B cell (primary cell): ENCODE results near the gene DVL1. TPM values are rescaled to one million over a fixed set of nuclear protein-coding genes. Genes with fewer than 3 reads are reported as not detected.

Experiments
- ATAC-seq: fragments of 200-7000 bp; cut with Tn5 transposase; one replicate; pipeline ENCODE4 v1.10.0; 2021; ENCODE audit warnings: low read depth, mild to moderate bottlenecking, moderate number of reproducible peaks, moderate library complexity
- CTCF ChIA-PET: fragments of 350-600 bp; sonication (Branson Sonifier 250); formaldehyde crosslinking; loops from one replicate; lab custom pipeline; 2021; ENCODE audit warnings: antibody characterized with exemption, inconsistent platforms; lab: Charles Lee
- POLR2A ChIA-PET: fragments of 350-600 bp; sonication (Branson Sonifier 250); formaldehyde crosslinking; loops from one replicate; lab custom pipeline; 2021; ENCODE audit warnings: antibody characterized with exemption; lab: Charles Lee
- DNase-seq: peaks from one replicate; pipeline ENCODE4 v3.0.0; 2013
- H2AFZ ChIP-seq: 2 replicates; pipeline ENCODE4 v1.6.1; 2012; ENCODE audit warnings: mild to moderate bottlenecking, low read depth, low read length; ENCODE audit not compliant: insufficient read depth, poor library complexity, severe bottlenecking
- H3K27ac ChIP-seq, 2 donors: 1 replicate in 1 of 2; 2 replicates in 1 of 2; pipeline ENCODE4 v1.5.1; 2012 to 2013; ENCODE audit warnings: low read length in 2 of 2, mild to moderate bottlenecking in 2 of 2, moderate library complexity in 1 of 2
- H3K27me3 ChIP-seq, 4 experiments: fragments of 200-600 bp in 1 of 4; sonication (generic) in 1 of 4; replicated peaks in 1 of 4; 1 replicate in 2 of 4; 2 replicates in 2 of 4; pipeline versions ENCODE4 v1.6.1 to v1.7.0; 2013 to 2016; ENCODE audit warnings: low read length in 3 of 4, mild to moderate bottlenecking in 2 of 4, mixed read lengths in 1 of 4, moderate library complexity in 1 of 4; ENCODE audit not compliant: insufficient read depth in 4 of 4, control insufficient read depth in 3 of 4; ENCODE audit errors: control extremely low read depth in 1 of 4
- H3K36me3 ChIP-seq, 2 experiments: replicated peaks in 1 of 2; 1 replicate in 1 of 2; 2 replicates in 1 of 2; pipeline versions ENCODE4 v1.6.1 to v1.7.1; 2013; ENCODE audit warnings: low read length in 1 of 2; ENCODE audit not compliant: insufficient read depth in 2 of 2, control insufficient read depth in 1 of 2; ENCODE audit errors: control extremely low read depth in 1 of 2, extremely low read depth in 1 of 2
- H3K4me1 ChIP-seq, 2 donors: fragments of 200-600 bp in 1 of 2; sonication (generic) in 1 of 2; 1 replicate in 1 of 2; 2 replicates in 1 of 2; pipeline versions ENCODE4 v1.5.1 to v1.6.1; 2013 to 2017; ENCODE audit warnings: low read length in 2 of 2; ENCODE audit not compliant: control insufficient read depth in 2 of 2, insufficient read depth in 2 of 2
- H3K4me2 ChIP-seq: replicated peaks from 2 replicates; pipeline ENCODE3; 2012; ENCODE audit warnings: mild to moderate bottlenecking, low read depth, low read length; ENCODE audit not compliant: poor library complexity, severe bottlenecking
- H3K4me3 ChIP-seq, 5 experiments: fragments of 200-600 bp in 1 of 5; sonication (generic) in 1 of 5; 1 replicate in 3 of 5; 2 replicates in 2 of 5; pipeline versions ENCODE4 v1.5.1 to v1.7.0; 2011 to 2016; ENCODE audit warnings: low read length in 4 of 5, mild to moderate bottlenecking in 4 of 5, low read depth in 2 of 5, control low read depth in 1 of 5, moderate library complexity in 1 of 5; ENCODE audit not compliant: insufficient read depth in 1 of 5; ENCODE audit errors: control extremely low read depth in 1 of 5, extremely low read depth in 1 of 5
- H3K79me2 ChIP-seq: fragments of 200-600 bp; sonication (generic); one replicate; pipeline ENCODE4 v1.6.0; 2016; ENCODE audit warnings: low read length; ENCODE audit not compliant: control insufficient read depth, insufficient read depth
- H3K9ac ChIP-seq: fragments of 200-600 bp; sonication (generic); 2 replicates; pipeline ENCODE4 v1.6.1; 2017; ENCODE audit warnings: mild to moderate bottlenecking, low read length, moderate library complexity
- H3K9me3 ChIP-seq, 3 donors: one replicate each; pipeline versions ENCODE4 v1.6.1 to v1.7.1; 2013; ENCODE audit warnings: low read length in 2 of 3; ENCODE audit not compliant: control insufficient read depth in 2 of 3, insufficient read depth in 1 of 3; ENCODE audit errors: control extremely low read depth in 1 of 3
- H4K20me1 ChIP-seq: 2 replicates; pipeline ENCODE4 v1.6.0; 2012; ENCODE audit warnings: mild to moderate bottlenecking, low read length; ENCODE audit not compliant: insufficient read depth, control insufficient read depth, poor library complexity, severe bottlenecking
- H3K27ac Mint-ChIP-seq: one replicate; pipeline ENCODE4 v1.8.0; 2021; ENCODE audit warnings: mixed read lengths
- H3K27me3 Mint-ChIP-seq: one replicate; pipeline ENCODE4 v1.8.0; 2021; ENCODE audit warnings: mixed read lengths
- H3K4me1 Mint-ChIP-seq: one replicate; pipeline ENCODE4 v1.8.0; 2021; ENCODE audit warnings: mixed read lengths
- H3K4me3 Mint-ChIP-seq: one replicate; pipeline ENCODE4 v1.8.0; 2021; ENCODE audit warnings: mixed read lengths
- H3K9me3 Mint-ChIP-seq: one replicate; pipeline ENCODE4 v1.8.0; 2022; ENCODE audit warnings: mixed read lengths; ENCODE audit not compliant: insufficient read depth
- CTCF ChIP-seq: fragments of 200-600 bp; IDR thresholded peaks from one replicate; pipeline ENCODE4 v1.8.0; 2022; ENCODE audit warnings: antibody characterized with exemption, mild to moderate bottlenecking
- EZH2 ChIP-seq: IDR thresholded peaks from 2 replicates; pipeline ENCODE4 v1.6.1; 2012; ENCODE audit warnings: borderline replicate concordance, low read depth, mild to moderate bottlenecking, moderate library complexity, low read length; ENCODE audit not compliant: insufficient read depth, poor library complexity, severe bottlenecking
- WGBS: methylation state at CpG from one replicate; pipeline ENCODE4 v1.1.5; 2013; ENCODE audit warnings: missing lambda C conversion rate; ENCODE audit not compliant: insufficient coverage; 5-methylcytosine and 5-hydroxymethylcytosine counted together
- intact Hi-C: fragments of 100-400 bp; cut with micrococcal nuclease; formaldehyde crosslinking; loops from one replicate; pipeline ENCODE4 v1.10.0; 2022
- polyA plus RNA-seq: library from polyadenylated mRNA; depleted of rRNA; stranded (reverse); fragments of >200 nt; gene quantifications from 2 replicates; pipeline ENCODE4 v1.2.3, GENCODE V29; 2012
- total RNA-seq, 2 donors: library from RNA; stranded (reverse); fragments of 120-200 nt in 1 of 2; gene quantifications; 1 replicate in 1 of 2; 2 replicates in 1 of 2; pipeline versions ENCODE4 v1.2.3 to v1.2.4, GENCODE V29; 2013 to 2022

The DVL1 gene
- total and polyA plus RNA-seq, 2 donors (not counting 1 experiment from before 2014, with no cell fraction given) = 46.1 to 53.5 TPM

- Mint-ChIP-seq H3K27me3 (no peaks in the 10 kb centered on the region), H3K27ac (no peak overlapping the region), H3K4me1 (peaks cover 3% of the 10 kb centered on the region), H3K4me3 (no peak overlapping the region), H3K9me3 (no peaks in the 10 kb centered on the region)
- no peak overlapping the region for H3K9ac ChIP-seq
- H2AFZ ChIP-seq = no peak overlapping the region
- H3K4me2 ChIP-seq = no peak overlapping the region
- 98% methylated on average over 15 of the region's 15 CpGs for WGBS
- ChIA-PET POLR2A (interaction anchor here (0.6 kb wide), 1 partner anchor 232 kb away, joined by 6 read pairs; no protein-coding TSS in a partner anchor), CTCF (no interaction called here)
- ATAC-seq (no peak), DNase-seq (no peak)
- no peak for TF ChIP-seq EZH2
- no peak for TF ChIP-seq CTCF
- H3K36me3 ChIP-seq = peaks cover 0 to 46% of the 10 kb centered on the region in 2 experiments
- H3K79me2 ChIP-seq = peaks cover 9% of the 10 kb centered on the region
- peaks cover 3 to 6% of the 10 kb centered on the region in 2 donors for H3K4me1 ChIP-seq
- H4K20me1 ChIP-seq = peaks cover 15% of the 10 kb centered on the region
- no peaks in the 10 kb centered on the region for H3K27me3 ChIP-seq
- intact Hi-C loops = no loop called here
- H3K4me3 ChIP-seq = no peak overlapping the region
- no peak overlapping the region for H3K27ac ChIP-seq
- H3K9me3 ChIP-seq = no peaks in the 10 kb centered on the region
Observed at GRCh38 chr1:1314237-1314586, 35.0 kb downstream of the DVL1 start.

- CTCF ChIA-PET = no interaction called here
- intact Hi-C loops = no loop called here
Observed at GRCh38 chr1:1313500-1314236, 35.5 kb downstream of the DVL1 start.

More at GRCh38 chr1:1313500-1314236, 35.5 kb downstream of the DVL1 start:
- Histone ChIP-seq H2AFZ (no peak overlapping the region), H3K4me1 (peaks cover 6 to 10% of the 10 kb centered on the region in 2 donors), H3K36me3 (peaks cover 0 to 43% of the 10 kb centered on the region in 2 experiments), H3K9ac (no peak overlapping the region), H3K4me3 (no peak overlapping the region), H3K27ac (no peak overlapping the region), H3K9me3 (no peaks in the 10 kb centered on the region), H3K79me2 (peaks cover 8% of the 10 kb centered on the region), H3K27me3 (no peaks in the 10 kb centered on the region), H4K20me1 (peaks cover 9% of the 10 kb centered on the region), H3K4me2 (no peak overlapping the region)
- ATAC-seq = no peak
- no peak for DNase-seq
- TF ChIP-seq CTCF = no peak
- TF ChIP-seq EZH2 = no peak
- Mint-ChIP-seq H3K4me3 (no peak overlapping the region), H3K27ac (no peak overlapping the region), H3K9me3 (no peaks in the 10 kb centered on the region), H3K27me3 (no peaks in the 10 kb centered on the region), H3K4me1 (peaks cover 4% of the 10 kb centered on the region)
- POLR2A ChIA-PET = interaction anchor here (0.6 kb wide), 1 partner anchor 233 kb away, joined by 6 read pairs; no protein-coding TSS in a partner anchor
- WGBS = 94% methylated on average over 37 of the region's 37 CpGs
